GM12873 (cell line): ENCODE data around the gene ALG14.

ENCODE experiments used
- TF ChIP-seq, protein P1 (sequence below): IDR thresholded peaks from 2 replicates; pipeline ENCODE4 v1.5.1; 2012; ENCODE audit warnings: low read depth, mild to moderate bottlenecking, moderate library complexity, low read length, control low read depth; ENCODE audit not compliant: insufficient read depth; ENCODE audit errors: missing control alignments

The ALG14 gene

DNA sequence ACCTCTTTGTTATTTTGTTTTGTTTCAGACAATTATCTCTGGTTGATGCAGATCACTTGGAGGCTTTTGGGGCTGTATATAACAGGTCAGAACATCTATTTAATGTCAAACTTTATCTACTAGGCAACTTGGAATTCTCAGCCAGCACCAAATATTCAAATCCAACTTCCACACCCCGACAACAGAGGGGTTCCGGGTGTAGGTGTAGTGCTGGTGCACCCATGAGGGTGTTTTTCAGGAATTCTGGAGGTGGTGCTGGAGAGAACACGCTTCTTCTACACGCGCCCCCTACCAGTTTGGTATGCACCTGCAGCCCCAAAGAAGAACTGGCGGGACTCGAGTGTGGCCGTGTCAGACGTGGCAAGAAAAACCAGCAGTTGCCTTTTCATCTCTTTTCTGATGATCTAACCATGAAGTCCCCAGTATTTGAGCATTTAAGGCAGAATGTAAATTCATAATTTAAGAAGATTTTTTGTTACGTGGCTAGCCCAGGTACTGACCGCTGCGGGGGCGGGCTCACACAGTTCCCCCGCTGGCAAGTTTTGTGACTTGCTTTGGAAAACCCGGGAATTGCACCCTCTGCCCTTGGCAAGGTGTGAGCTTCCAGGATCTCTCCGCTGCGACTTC is 43.9 kb upstream of the ALG14 start:
- TF ChIP-seq, protein P1, sequence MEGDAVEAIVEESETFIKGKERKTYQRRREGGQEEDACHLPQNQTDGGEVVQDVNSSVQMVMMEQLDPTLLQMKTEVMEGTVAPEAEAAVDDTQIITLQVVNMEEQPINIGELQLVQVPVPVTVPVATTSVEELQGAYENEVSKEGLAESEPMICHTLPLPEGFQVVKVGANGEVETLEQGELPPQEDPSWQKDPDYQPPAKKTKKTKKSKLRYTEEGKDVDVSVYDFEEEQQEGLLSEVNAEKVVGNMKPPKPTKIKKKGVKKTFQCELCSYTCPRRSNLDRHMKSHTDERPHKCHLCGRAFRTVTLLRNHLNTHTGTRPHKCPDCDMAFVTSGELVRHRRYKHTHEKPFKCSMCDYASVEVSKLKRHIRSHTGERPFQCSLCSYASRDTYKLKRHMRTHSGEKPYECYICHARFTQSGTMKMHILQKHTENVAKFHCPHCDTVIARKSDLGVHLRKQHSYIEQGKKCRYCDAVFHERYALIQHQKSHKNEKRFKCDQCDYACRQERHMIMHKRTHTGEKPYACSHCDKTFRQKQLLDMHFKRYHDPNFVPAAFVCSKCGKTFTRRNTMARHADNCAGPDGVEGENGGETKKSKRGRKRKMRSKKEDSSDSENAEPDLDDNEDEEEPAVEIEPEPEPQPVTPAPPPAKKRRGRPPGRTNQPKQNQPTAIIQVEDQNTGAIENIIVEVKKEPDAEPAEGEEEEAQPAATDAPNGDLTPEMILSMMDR, result peak; percentile 81

DNA sequence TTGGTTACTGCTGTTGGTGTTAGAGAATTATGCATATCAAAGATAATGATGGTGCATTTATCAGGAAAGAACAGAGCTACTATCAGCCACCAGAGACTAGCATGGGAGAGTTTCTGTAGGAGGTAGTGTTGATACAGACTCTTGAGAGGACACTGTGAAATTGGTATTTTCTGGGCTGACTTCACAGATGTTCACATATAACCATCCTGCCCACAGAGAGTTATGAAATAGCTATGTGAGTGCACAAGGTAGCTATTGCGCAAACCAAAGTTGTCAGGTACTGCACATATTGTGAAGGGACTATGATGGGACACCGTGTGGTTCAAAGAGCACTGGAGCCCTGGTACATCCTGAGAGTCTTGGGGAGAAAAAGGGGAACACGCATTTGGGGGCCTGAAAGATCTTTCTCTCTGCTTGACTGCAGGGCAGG is 43.0 kb upstream of the ALG14 start:
- TF ChIP-seq, protein P1, result no peak

DNA sequence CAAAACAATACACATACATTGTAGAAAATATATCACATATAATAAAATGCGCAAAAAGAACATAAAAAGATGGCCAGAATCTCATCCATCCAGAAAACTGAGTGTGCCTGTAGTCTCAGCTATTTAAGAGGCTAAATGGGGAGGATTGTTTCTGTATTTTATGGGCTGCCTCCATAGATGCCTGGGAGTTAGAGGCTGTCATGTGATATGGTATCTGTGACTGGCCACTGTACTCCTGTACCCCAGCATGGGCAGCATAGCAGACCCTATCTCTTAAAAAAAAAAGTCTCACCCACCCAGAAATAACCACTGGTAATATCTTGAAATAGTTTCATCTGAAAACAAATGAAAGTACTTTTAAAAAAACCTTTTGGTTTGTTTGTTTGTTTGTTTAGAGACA is 40.9 kb upstream of the ALG14 start:
- TF ChIP-seq, protein P1, result no peak

DNA sequence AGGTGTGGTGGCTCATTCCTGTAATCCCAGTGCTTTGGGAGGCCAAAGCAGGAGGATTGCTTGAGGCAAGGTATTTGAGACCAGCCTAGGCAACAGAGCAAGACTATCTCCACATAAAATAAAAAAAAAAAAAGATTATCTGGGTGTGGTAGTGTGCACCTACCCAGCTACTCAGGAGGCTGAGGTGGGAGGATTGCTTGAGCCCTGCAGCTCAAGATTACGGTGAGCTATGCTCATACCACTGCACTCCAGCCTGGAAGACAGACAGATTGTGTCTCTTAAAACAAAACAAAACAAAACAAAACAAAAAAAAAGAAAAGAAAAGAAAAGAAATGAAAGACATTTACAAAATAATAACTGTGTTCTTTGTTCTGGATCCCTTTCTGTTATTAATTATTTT is 38.3 kb upstream of the ALG14 start:
- TF ChIP-seq, protein P1, result no peak

DNA sequence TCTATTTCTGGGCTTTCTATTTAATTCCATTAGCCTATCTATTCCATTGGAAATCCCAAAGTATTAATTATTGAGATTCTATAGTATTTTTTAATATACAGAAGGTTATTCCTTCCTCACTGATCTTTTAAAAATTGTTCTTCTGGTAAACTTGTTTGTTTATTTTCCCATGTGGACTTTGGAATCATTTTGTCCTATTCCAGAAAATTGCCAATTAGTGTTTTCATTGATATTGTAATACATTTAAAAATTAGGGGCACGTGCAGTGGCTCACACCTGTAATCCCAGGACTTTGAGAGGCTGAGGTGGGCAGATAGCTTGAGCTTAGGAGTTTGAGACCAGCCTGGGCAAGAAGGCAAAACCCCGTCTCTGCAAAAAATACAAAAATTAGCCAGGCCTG is 36.0 kb upstream of the ALG14 start:
- TF ChIP-seq, protein P1, result no peak

DNA sequence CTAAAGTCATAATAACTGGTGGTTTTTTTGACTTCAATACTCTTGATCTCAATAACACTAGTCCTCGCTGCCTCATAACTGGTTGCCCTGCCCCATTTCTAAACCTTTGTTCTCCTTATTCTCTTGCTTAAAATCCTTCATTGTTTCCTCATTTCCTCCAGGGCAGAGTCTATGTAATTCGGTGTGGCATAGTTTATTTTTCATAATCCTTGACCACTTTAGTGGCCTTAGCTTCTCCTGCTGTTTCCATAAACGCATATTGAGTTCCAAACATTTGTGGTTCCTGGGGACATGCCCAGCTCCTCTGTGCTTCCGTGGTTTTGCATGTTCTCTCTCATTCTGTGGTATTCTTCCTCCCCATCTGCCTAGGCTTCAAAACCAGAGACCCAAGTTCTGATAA is 25.4 kb upstream of the ALG14 start:
- TF ChIP-seq, protein P1, result no peak

DNA sequence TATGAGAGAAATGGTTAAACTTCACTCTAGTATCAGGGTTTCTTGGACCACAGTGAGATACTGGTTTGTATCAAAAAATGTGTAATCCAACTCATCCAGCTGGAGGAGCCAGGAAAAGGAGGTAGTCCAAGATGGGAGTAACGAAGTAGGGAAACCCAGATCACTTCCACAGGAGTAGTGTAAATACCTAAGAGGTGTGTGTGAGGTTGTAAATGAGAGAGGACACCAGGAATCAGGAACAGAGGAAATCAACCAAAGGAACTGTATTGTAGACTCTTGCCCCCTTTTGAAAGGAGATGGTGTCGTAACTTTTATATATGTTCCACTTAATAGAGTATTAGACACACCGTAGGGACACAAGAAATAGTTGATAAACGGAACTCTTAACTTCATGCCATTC is 24.7 kb upstream of the ALG14 start:
- TF ChIP-seq, protein P1, result no peak
